GM12878 (cell line): Measurements from ENCODE around the gene RHOC. TPM values are rescaled to one million over a fixed set of nuclear protein-coding genes. Genes with fewer than 3 reads are reported as not detected.

ENCODE experiments used
- ATAC-seq: fragments of 200-7000 bp; cut with Tn5 transposase; 3 replicates; pipeline ENCODE4 v1.9.1; 2020; ENCODE audit warnings: mild to moderate bottlenecking, moderate library complexity
- BruUV-seq: library from RNA; stranded (reverse); fragments of 400-500 nt; replicated peaks from 2 replicates; lab custom pipeline; 2021; lab: Mats Ljungman, UMichigan
- CTCF ChIA-PET: fragments of 300-600 bp; sonication (Branson Sonifier 250); formaldehyde crosslinking; extraction: SDS; loops from one replicate; lab custom pipeline; 2021; ENCODE audit warnings: inconsistent platforms; lab: Yijun Ruan, JAX
- POLR2A ChIA-PET: fragments of 350-600 bp; formaldehyde crosslinking; extraction: SDS; loops from one replicate; lab custom pipeline; 2021; ENCODE audit warnings: inconsistent platforms; lab: Charles Lee
- RAD21 ChIA-PET: fragments of 300-600 bp; sonication (Branson Sonifier 250); formaldehyde crosslinking; loops from one replicate; lab custom pipeline; 2023; ENCODE audit warnings: antibody characterized with exemption; ENCODE audit not compliant: unreplicated experiment; lab: Charles Lee
- SMC1A ChIA-PET: fragments of 300-600 bp; sonication (Branson Sonifier 250); formaldehyde crosslinking; loops from one replicate; lab custom pipeline; 2023; ENCODE audit not compliant: unreplicated experiment, uncharacterized antibody; lab: Charles Lee
- DNase-seq: peaks from one replicate; pipeline ENCODE4 v3.0.0-alpha.2; 2011; ENCODE audit warnings: low read depth, low spot score
- FAIRE-seq: peaks from 3 replicates; lab custom pipeline; 2011; peaks lifted over from hg19 to GRCh38; lab: Jason Lieb, UNC
- H2AFZ ChIP-seq: 2 replicates; pipeline ENCODE4 v1.6.0; 2011; ENCODE audit warnings: low read depth, low read length, control low read depth; ENCODE audit not compliant: control insufficient read depth
- H3K27ac ChIP-seq: 2 replicates; pipeline ENCODE4 v1.5.1; 2011; ENCODE audit warnings: control low read depth; ENCODE audit not compliant: control insufficient read depth, insufficient read depth
- H3K27me3 ChIP-seq, 2 experiments: replicated peaks in 1 of 2; 2 replicates each; pipeline versions ENCODE4 v1.6.0 to v1.6.1; 2011; ENCODE audit warnings: low read length in 1 of 2; ENCODE audit not compliant: control insufficient read depth in 2 of 2, insufficient read depth in 2 of 2
- H3K36me3 ChIP-seq, 2 experiments: 2 replicates each; pipeline ENCODE4 v1.5.1; 2011; ENCODE audit warnings: low read length in 1 of 2; ENCODE audit not compliant: control insufficient read depth in 2 of 2, insufficient read depth in 2 of 2
- H3K4me1 ChIP-seq: 2 replicates; pipeline ENCODE4 v1.6.1; 2011; ENCODE audit warnings: mild to moderate bottlenecking, low read length, moderate library complexity, mixed read lengths; ENCODE audit not compliant: control insufficient read depth, insufficient read depth
- H3K4me2 ChIP-seq: 2 replicates; pipeline ENCODE4 v1.6.0; 2011; ENCODE audit warnings: control low read depth; ENCODE audit not compliant: control insufficient read depth, insufficient read depth
- H3K4me3 ChIP-seq: fragments of 200-600 bp; sonication (generic); 2 replicates; pipeline ENCODE4 v1.5.1; 2016
- H3K79me2 ChIP-seq: 2 replicates; pipeline ENCODE4 v1.6.0; 2011; ENCODE audit warnings: low read length; ENCODE audit not compliant: control insufficient read depth, insufficient read depth
- H3K9ac ChIP-seq: 2 replicates; pipeline ENCODE4 v1.8.0; 2011; ENCODE audit warnings: low read length, control low read depth, mixed read lengths; ENCODE audit not compliant: control insufficient read depth, insufficient read depth
- H3K9me3 ChIP-seq: replicated peaks from 3 replicates; pipeline ENCODE4 v1.5.1; 2011; ENCODE audit warnings: mild to moderate bottlenecking, low read length; ENCODE audit not compliant: control insufficient read depth, insufficient read depth
- H4K20me1 ChIP-seq: 2 replicates; pipeline ENCODE4 v1.6.0; 2011; ENCODE audit not compliant: control insufficient read depth, insufficient read depth
- CEBPB ChIP-seq, 2 experiments: fragments of 150-350 bp in 1 of 2; IDR thresholded peaks; 2 replicates each; pipeline ENCODE4 v1.6.1; 2012 to 2014; ENCODE audit warnings: low read depth in 2 of 2, low read length in 2 of 2, borderline replicate concordance in 1 of 2, inconsistent platforms in 1 of 2
- DPF2 ChIP-seq: fragments of 450-650 bp; IDR thresholded peaks from 2 replicates; pipeline ENCODE4 v1.6.1; 2017; ENCODE audit warnings: mild to moderate bottlenecking
- EP300 ChIP-seq, 2 experiments: fragments of 150-350 bp in 1 of 2; IDR thresholded peaks; 2 replicates each; pipeline ENCODE4 v1.6.1; 2011 to 2012; ENCODE audit warnings: low read depth in 2 of 2, low read length in 2 of 2, borderline replicate concordance in 1 of 2, improper control_type of control experiment in 1 of 2, inconsistent platforms in 1 of 2; ENCODE audit not compliant: control insufficient read depth in 1 of 2
- FOXM1 ChIP-seq: IDR thresholded peaks from 2 replicates; pipeline ENCODE4 v1.6.1; 2012; ENCODE audit warnings: low read depth, mild to moderate bottlenecking, inconsistent platforms, low read length, moderate library complexity
- IKZF1 ChIP-seq: fragments of 450-650 bp; conservative IDR thresholded peaks from 2 replicates; pipeline ENCODE4 v1.6.1; 2017; ENCODE audit warnings: antibody characterized with exemption, mild to moderate bottlenecking
- KDM1A ChIP-seq: fragments of 200-600 bp; sonication (generic); IDR thresholded peaks from 2 replicates; pipeline ENCODE4 v1.6.1; 2016; ENCODE audit warnings: borderline replicate concordance
- MEF2A ChIP-seq: IDR thresholded peaks from 2 replicates; pipeline ENCODE4 v1.6.1; 2011; ENCODE audit warnings: low read depth, mild to moderate bottlenecking, low read length, moderate library complexity; ENCODE audit not compliant: insufficient read depth
- NR2C1 ChIP-seq: fragments of 450-650 bp; IDR thresholded peaks from 2 replicates; pipeline ENCODE4 v1.6.1; 2017; ENCODE audit warnings: antibody characterized with exemption, mild to moderate bottlenecking, moderate library complexity
- PAX8 ChIP-seq: fragments of 450-650 bp; IDR thresholded peaks from 2 replicates; pipeline ENCODE4 v1.6.1; 2017; ENCODE audit warnings: mild to moderate bottlenecking, moderate library complexity
- POLR2AphosphoS2 ChIP-seq: IDR thresholded peaks from 2 replicates; pipeline ENCODE4 v1.6.1; 2011; ENCODE audit warnings: low read depth, mild to moderate bottlenecking, low read length, improper control_type of control experiment, moderate library complexity
- USF2 ChIP-seq: IDR thresholded peaks from 2 replicates; pipeline ENCODE4 v1.6.1; 2011; ENCODE audit warnings: low read depth, low read length, improper control_type of control experiment, borderline replicate concordance
- WRNIP1 ChIP-seq: IDR thresholded peaks from 2 replicates; pipeline ENCODE4 v1.6.1; 2011; ENCODE audit warnings: low read depth, low read length, improper control_type of control experiment, borderline replicate concordance
- WGBS: methylation state at CpG from one replicate; pipeline ENCODE4 v1.1.6; 2016; ENCODE audit warnings: low lambda C conversion rate; ENCODE audit not compliant: insufficient replicate concordance, insufficient coverage; ENCODE audit errors: missing lambda C conversion rate; 5-methylcytosine and 5-hydroxymethylcytosine counted together
- in situ Hi-C: fragments of 300-500 bp; cut with MboI; formaldehyde crosslinking; loops from 9 replicates; pipeline ENCODE4 v1.14.3; 2018; ENCODE audit warnings: mixed read lengths
- intact Hi-C: fragments of 100-400 bp; cut with micrococcal nuclease; formaldehyde crosslinking; loops from one replicate; pipeline ENCODE4 v1.14.2; 2022; ENCODE audit not compliant: unreplicated experiment
- polyA plus RNA-seq, 11 experiments: library from polyadenylated mRNA; depleted of rRNA in 4 of 11; unstranded in 6 of 11; stranded (reverse) in 5 of 11; fragments of >200 nt; fragmentation: Nextera tagmentation in 4 of 11; fragmentation: Illumina TruSeq in 1 of 11; extraction: Ambion mirVana in 4 of 11; extraction: Trizol in 1 of 11; gene quantifications; 1 replicate in 1 of 11; 2 replicates in 10 of 11; pipeline versions ENCODE4 v1.2.1 to v1.2.3, GENCODE V29; 2011 to 2016; ENCODE audit warnings: inconsistent platforms in 2 of 11, missing spikeins in 2 of 11, low read depth in 1 of 11
- total RNA-seq, 4 experiments: library from RNA; depleted of rRNA in 3 of 4; stranded (reverse); fragments of >200 nt in 3 of 4; fragmentation: Illumina TruSeq in 1 of 4; extraction: Trizol in 1 of 4; gene quantifications; 2 replicates each; pipeline versions ENCODE4 v1.2.1 to v1.2.3, GENCODE V29; 2013 to 2021
- TF ChIP-seq, protein P1 (sequence below): fragments of 450-650 bp; IDR thresholded peaks from 2 replicates; pipeline ENCODE4 v1.6.1; 2018; ENCODE audit warnings: mild to moderate bottlenecking, low read depth, moderate library complexity; ENCODE audit not compliant: partially characterized antibody
- TF ChIP-seq, protein P2 (sequence below): fragments of 150-350 bp; IDR thresholded peaks from 2 replicates; pipeline ENCODE4 v1.6.1; 2014; ENCODE audit warnings: mild to moderate bottlenecking, low read depth, low read length
- TF ChIP-seq, protein P3 (sequence below): fragments of 450-650 bp; formaldehyde crosslinking; IDR thresholded peaks from 2 replicates; pipeline ENCODE4 v1.5.0; 2022; ENCODE audit warnings: mild to moderate bottlenecking, missing genetic modification characterization

Gene RHOC
- total and polyA plus RNA-seq, 10 of the 15 experiments (the other 5 are each of a cell fraction or from before 2014, with no cell fraction given), result 20.6 to 371 (median 158) TPM

GRCh38 chr1:112721966-112722524 is 15.1 kb upstream of the RHOC start:
- ChIA-PET CTCF (interaction anchor here (0.6 to 10.8 kb wide), 2 partner anchors 81 to 124 kb away, joined by 3 to 428 read pairs; no protein-coding TSS in a partner anchor), SMC1A (interaction anchor here (8.7 kb wide), 1 partner anchor 81 kb away, joined by 178 read pairs; no protein-coding TSS in a partner anchor), POLR2A (no interaction called here), RAD21 (interaction anchor here (8.6 kb wide), 1 partner anchor 81 kb away, joined by 192 read pairs; no protein-coding TSS in a partner anchor)
- intact Hi-C loops (no loop called here), in situ Hi-C loops (no loop called here)
- no peak for ATAC-seq
- FAIRE-seq, result no peak
- Histone ChIP-seq H3K27me3 (peaks cover 0 to 3% of the 10 kb centered on the region in 2 experiments; a peak in 2 of 4 replicates), H3K4me2 (no peak overlapping the region), H3K79me2 (no peaks in the 10 kb centered on the region), H3K4me3 (no peak overlapping the region), H4K20me1 (no peaks in the 10 kb centered on the region), H3K9me3 (no peaks in the 10 kb centered on the region), H3K9ac (no peak overlapping the region), H3K27ac (no peak overlapping the region), H3K36me3 (no peaks in the 10 kb centered on the region), H3K4me1 (no peaks in the 10 kb centered on the region), H2AFZ (no peak overlapping the region)
- DNase-seq, result no peak
- BruUV-seq, result no TSS peak
- 61% methylated on average over 10 of the region's 10 CpGs for WGBS
- no peak for TF ChIP-seq FOXM1
- TF ChIP-seq, protein P1, sequence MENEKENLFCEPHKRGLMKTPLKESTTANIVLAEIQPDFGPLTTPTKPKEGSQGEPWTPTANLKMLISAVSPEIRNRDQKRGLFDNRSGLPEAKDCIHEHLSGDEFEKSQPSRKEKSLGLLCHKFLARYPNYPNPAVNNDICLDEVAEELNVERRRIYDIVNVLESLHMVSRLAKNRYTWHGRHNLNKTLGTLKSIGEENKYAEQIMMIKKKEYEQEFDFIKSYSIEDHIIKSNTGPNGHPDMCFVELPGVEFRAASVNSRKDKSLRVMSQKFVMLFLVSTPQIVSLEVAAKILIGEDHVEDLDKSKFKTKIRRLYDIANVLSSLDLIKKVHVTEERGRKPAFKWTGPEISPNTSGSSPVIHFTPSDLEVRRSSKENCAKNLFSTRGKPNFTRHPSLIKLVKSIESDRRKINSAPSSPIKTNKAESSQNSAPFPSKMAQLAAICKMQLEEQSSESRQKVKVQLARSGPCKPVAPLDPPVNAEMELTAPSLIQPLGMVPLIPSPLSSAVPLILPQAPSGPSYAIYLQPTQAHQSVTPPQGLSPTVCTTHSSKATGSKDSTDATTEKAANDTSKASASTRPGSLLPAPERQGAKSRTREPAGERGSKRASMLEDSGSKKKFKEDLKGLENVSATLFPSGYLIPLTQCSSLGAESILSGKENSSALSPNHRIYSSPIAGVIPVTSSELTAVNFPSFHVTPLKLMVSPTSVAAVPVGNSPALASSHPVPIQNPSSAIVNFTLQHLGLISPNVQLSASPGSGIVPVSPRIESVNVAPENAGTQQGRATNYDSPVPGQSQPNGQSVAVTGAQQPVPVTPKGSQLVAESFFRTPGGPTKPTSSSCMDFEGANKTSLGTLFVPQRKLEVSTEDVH, result no peak
- no peak for TF ChIP-seq PAX8
- TF ChIP-seq, protein P2, sequence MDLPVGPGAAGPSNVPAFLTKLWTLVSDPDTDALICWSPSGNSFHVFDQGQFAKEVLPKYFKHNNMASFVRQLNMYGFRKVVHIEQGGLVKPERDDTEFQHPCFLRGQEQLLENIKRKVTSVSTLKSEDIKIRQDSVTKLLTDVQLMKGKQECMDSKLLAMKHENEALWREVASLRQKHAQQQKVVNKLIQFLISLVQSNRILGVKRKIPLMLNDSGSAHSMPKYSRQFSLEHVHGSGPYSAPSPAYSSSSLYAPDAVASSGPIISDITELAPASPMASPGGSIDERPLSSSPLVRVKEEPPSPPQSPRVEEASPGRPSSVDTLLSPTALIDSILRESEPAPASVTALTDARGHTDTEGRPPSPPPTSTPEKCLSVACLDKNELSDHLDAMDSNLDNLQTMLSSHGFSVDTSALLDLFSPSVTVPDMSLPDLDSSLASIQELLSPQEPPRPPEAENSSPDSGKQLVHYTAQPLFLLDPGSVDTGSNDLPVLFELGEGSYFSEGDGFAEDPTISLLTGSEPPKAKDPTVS, result no peak
- TF ChIP-seq, protein P3, sequence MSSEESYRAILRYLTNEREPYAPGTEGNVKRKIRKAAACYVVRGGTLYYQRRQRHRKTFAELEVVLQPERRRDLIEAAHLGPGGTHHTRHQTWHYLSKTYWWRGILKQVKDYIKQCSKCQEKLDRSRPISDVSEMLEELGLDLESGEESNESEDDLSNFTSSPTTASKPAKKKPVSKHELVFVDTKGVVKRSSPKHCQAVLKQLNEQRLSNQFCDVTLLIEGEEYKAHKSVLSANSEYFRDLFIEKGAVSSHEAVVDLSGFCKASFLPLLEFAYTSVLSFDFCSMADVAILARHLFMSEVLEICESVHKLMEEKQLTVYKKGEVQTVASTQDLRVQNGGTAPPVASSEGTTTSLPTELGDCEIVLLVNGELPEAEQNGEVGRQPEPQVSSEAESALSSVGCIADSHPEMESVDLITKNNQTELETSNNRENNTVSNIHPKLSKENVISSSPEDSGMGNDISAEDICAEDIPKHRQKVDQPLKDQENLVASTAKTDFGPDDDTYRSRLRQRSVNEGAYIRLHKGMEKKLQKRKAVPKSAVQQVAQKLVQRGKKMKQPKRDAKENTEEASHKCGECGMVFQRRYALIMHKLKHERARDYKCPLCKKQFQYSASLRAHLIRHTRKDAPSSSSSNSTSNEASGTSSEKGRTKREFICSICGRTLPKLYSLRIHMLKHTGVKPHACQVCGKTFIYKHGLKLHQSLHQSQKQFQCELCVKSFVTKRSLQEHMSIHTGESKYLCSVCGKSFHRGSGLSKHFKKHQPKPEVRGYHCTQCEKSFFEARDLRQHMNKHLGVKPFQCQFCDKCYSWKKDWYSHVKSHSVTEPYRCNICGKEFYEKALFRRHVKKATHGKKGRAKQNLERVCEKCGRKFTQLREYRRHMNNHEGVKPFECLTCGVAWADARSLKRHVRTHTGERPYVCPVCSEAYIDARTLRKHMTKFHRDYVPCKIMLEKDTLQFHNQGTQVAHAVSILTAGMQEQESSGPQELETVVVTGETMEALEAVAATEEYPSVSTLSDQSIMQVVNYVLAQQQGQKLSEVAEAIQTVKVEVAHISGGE (CRISPR knock-in tag), result no peak
- no peak for TF ChIP-seq USF2
- TF ChIP-seq DPF2, result no peak
- TF ChIP-seq EP300 (IDR thresholded peaks at IDR 0.05; ENCODE audit: borderline replicate concordance in 1 of 2, control insufficient read depth in 1 of 2, low read depth in 2 of 2, low read length in 2 of 2), result no peak
- TF ChIP-seq WRNIP1, result no peak
- no peak for TF ChIP-seq POLR2AphosphoS2
- no peak for TF ChIP-seq CEBPB (IDR thresholded peaks at IDR 0.05; ENCODE audit: borderline replicate concordance in 1 of 2, low read depth in 2 of 2, low read length in 2 of 2)
- TF ChIP-seq MEF2A, result no peak
- no peak for TF ChIP-seq NR2C1
- no peak for TF ChIP-seq IKZF1
- no peak for TF ChIP-seq KDM1A
